ENCODE results near the gene APOA1.

The APOA1 gene

GRCh38 chr11:116793772-116794097, 43.7 kb downstream of the APOA1 start:
- no peak overlapping the region for H2AFZ ChIP-seq (ENCODE audit: low read depth)
- TF ChIP-seq CTCF (conservative IDR thresholded peaks at IDR 0.05; ENCODE audit: low read depth, low read length) = no peak
- no peak overlapping the region for H3K9ac ChIP-seq
- H3K36me3 ChIP-seq (ENCODE audit: insufficient read depth) = no peaks in the 10 kb centered on the region
- H3K4me2 ChIP-seq = no peak overlapping the region
- H3K4me1 ChIP-seq (ENCODE audit: low read depth, poor library complexity, severe bottlenecking) = peaks cover under 1% of the 10 kb centered on the region
- no peak overlapping the region for H3K27ac ChIP-seq
- no peaks in the 10 kb centered on the region for H3K79me2 ChIP-seq (ENCODE audit: insufficient read depth, low read depth)
- no peaks in the 10 kb centered on the region for H4K20me1 ChIP-seq (ENCODE audit: insufficient read depth)
- H3K4me3 ChIP-seq (IDR thresholded peaks at IDR 0.05; ENCODE audit: insufficient read depth, low read depth, low read length) = no peak overlapping the region
- H3K27me3 ChIP-seq (ENCODE audit: insufficient read depth, low read depth) = no peaks in the 10 kb centered on the region

GRCh38 chr11:116792869-116793771, 44.3 kb downstream of the APOA1 start:
- no peaks in the 10 kb centered on the region for H3K79me2 ChIP-seq (ENCODE audit: insufficient read depth, low read depth)
- peaks cover 4% of the 10 kb centered on the region for H3K4me1 ChIP-seq (ENCODE audit: low read depth, poor library complexity, severe bottlenecking)
- no peak overlapping the region for H2AFZ ChIP-seq (ENCODE audit: low read depth)
- TF ChIP-seq CTCF (conservative IDR thresholded peaks at IDR 0.05; ENCODE audit: low read depth, low read length) = no peak
- H3K4me3 ChIP-seq (IDR thresholded peaks at IDR 0.05; ENCODE audit: insufficient read depth, low read depth, low read length) = no peak overlapping the region
- no peaks in the 10 kb centered on the region for H3K36me3 ChIP-seq (ENCODE audit: insufficient read depth)
- H3K9ac ChIP-seq = no peak overlapping the region
- no peaks in the 10 kb centered on the region for H4K20me1 ChIP-seq (ENCODE audit: insufficient read depth)
- no peak overlapping the region for H3K4me2 ChIP-seq
- H3K27me3 ChIP-seq (ENCODE audit: insufficient read depth, low read depth) = no peaks in the 10 kb centered on the region
- H3K27ac ChIP-seq = no peak overlapping the region

- Histone ChIP-seq H3K27ac (no peak overlapping the region), H3K27me3 (ENCODE audit: insufficient read depth, low read depth) (no peaks in the 10 kb centered on the region), H3K4me2 (no peak overlapping the region), H4K20me1 (ENCODE audit: insufficient read depth) (no peaks in the 10 kb centered on the region), H3K4me3 (IDR thresholded peaks at IDR 0.05; ENCODE audit: insufficient read depth, low read depth, low read length) (no peak overlapping the region), H3K79me2 (ENCODE audit: insufficient read depth, low read depth) (peaks cover 2% of the 10 kb centered on the region), H3K4me1 (ENCODE audit: low read depth, poor library complexity, severe bottlenecking) (peaks cover 4% of the 10 kb centered on the region), H3K9ac (no peak overlapping the region), H2AFZ (ENCODE audit: low read depth) (no peak overlapping the region), H3K36me3 (ENCODE audit: insufficient read depth) (no peaks in the 10 kb centered on the region)
- TF ChIP-seq CTCF (conservative IDR thresholded peaks at IDR 0.05; ENCODE audit: low read depth, low read length) = no peak
Observed at GRCh38 chr11:116792144-116792868, 45.1 kb downstream of the APOA1 start.

- no peak for TF ChIP-seq CTCF (conservative IDR thresholded peaks at IDR 0.05; ENCODE audit: low read depth, low read length)
- Histone ChIP-seq H3K4me3 (IDR thresholded peaks at IDR 0.05; ENCODE audit: insufficient read depth, low read depth, low read length) (no peak within 1 kb of the TSS), H3K4me1 (ENCODE audit: low read depth, poor library complexity, severe bottlenecking) (peaks cover 7% of the 10 kb centered on the region), H4K20me1 (ENCODE audit: insufficient read depth) (no peaks in the 10 kb centered on the region), H3K9ac (no peak within 1 kb of the TSS), H3K27me3 (ENCODE audit: insufficient read depth, low read depth) (no peaks in the 10 kb centered on the region), H3K36me3 (ENCODE audit: insufficient read depth) (no peaks in the 10 kb centered on the region), H3K79me2 (ENCODE audit: insufficient read depth, low read depth) (peaks cover 7% of the 10 kb centered on the region), H3K4me2 (0 out of 2 replicates have a peak within 1 kb of the TSS, but pooled peaks have one; percentile 13), H3K27ac (no peak within 1 kb of the TSS), H2AFZ (ENCODE audit: low read depth) (peak within 1 kb of the TSS; percentile 26; the same call in 1 of the 2 replicates)
Observed at GRCh38 chr11:116791813-116792143, 45.6 kb downstream of the APOA1 start, which contains the start of gene APOA5. Gene APOA5 (minus strand): TSS chr11:116791879. CDS start chr11:116791860, 19 bp downstream.

Measured in KMS-11 (cell line).